GM23248 (cell line): ENCODE data around the gene NCBP3.

Source experiments
- EZH2 ChIP-seq: fragments of 200-600 bp; sonication (generic); IDR thresholded peaks from 2 replicates; pipeline ENCODE4 v1.6.1; 2018; ENCODE audit warnings: antibody characterized with exemption, mild to moderate bottlenecking; ENCODE audit not compliant: insufficient read depth, poor library complexity, severe bottlenecking
- EZH2phosphoT487 ChIP-seq: fragments of 200-600 bp; sonication (generic); IDR thresholded peaks from 2 replicates; pipeline ENCODE4 v1.6.1; 2018; ENCODE audit warnings: antibody characterized with exemption, moderate library complexity, mild to moderate bottlenecking, low read depth; ENCODE audit not compliant: insufficient read depth

GRCh38 chr17:3812284-3812683, 33.8 kb downstream of the NCBP3 start:
- TF ChIP-seq EZH2 (no peak), EZH2phosphoT487 (no peak)
